Measurements from ENCODE around the gene BANF2. TPM values are rescaled to one million over a fixed set of nuclear protein-coding genes. Genes with fewer than 3 reads are reported as not detected.

Gene BANF2
- total RNA-seq, 2 experiments from 2014 or later: not detected

DNA sequence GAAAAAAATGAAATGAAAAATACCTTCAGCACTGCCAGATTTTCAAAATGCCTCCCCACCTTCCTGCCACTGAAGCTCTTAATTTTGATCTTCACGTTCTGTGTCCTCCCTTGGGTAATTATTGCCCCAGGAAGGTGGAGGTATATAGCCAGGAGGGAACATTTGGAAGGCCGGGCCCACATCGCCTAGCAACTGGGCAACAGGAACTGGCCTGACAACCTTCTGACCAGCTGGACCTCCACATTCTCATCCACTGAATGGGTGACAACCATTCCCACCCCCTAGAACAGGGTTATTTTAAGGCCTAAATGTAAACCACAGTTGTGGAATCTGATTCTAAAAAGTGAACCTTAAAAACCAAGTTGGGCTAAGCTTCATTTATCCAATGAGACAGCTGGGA lies 20.9 kb upstream of the BANF2 start:
- CTCF ChIA-PET: interaction anchor here (0.5 to 1.6 kb wide), 5 partner anchors 35 to 219 kb away, joined by 3 to 6 read pairs (median 3); no protein-coding TSS in a partner anchor
- Mint-ChIP-seq H3K9me3 (no peaks in the 10 kb centered on the region), H3K4me1 (ENCODE audit: low read depth) (peaks cover 15% of the 10 kb centered on the region), H3K36me3 (ENCODE audit: low read depth) (peaks cover 3% of the 10 kb centered on the region), H3K4me3 (no peak overlapping the region), H3K27ac (no peak overlapping the region), H3K27me3 (ENCODE audit: low read depth) (peaks cover 3% of the 10 kb centered on the region)
- intact Hi-C loops (cut with micrococcal nuclease): no loop called here
- DNase-seq: no peak

DNA sequence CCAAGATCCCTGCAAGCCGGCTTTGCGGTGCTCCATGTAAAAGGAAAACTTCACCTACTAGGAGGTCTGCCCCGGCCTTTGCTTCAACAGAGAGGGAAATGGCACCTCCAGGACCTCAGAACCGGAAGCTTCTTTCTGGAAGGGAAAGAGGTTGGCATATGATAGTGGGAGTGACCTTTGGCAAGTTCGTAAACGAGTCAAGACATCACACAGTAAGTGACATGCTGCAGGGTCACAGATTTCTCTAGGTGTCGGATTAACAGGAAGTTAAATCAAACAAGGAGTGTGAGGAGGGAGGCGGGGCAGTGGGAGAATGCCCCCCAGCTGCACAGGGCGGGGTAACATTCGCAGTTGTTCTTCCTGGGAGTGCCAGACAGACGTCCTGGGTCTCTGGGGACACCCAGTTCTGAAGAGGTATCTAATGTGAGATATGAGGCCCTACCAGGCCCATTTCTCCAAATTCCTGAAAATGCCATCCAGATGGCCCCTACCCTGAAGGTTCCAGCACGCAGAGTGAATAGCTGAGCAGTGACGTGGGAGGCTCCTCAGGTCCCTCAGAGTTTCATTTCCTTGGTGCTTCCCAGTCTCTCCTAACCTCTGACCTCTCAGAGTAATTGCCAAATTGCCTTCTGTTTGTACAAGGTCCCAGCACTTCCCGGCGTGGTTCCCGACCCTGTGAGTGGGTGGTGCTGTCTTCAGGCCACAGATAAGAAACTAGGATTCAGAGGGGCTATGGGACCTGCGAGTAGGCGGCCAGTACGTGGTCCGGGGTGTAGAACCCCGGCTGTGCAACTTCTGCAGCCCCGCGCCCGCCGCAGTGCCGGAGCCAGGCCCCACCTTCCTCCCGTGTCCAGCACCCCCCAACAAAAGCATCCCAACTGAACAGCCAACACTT lies 19.6 kb upstream of the BANF2 start:
- peak overlapping the region; percentile 71 for H3K4me3 Mint-ChIP-seq
- no peaks in the 10 kb centered on the region for H3K9me3 Mint-ChIP-seq
- CTCF ChIA-PET: interaction anchor here (0.6 to 1.6 kb wide), 8 partner anchors 14 to 316 kb away, joined by 3 to 5 read pairs (median 3); no protein-coding TSS in a partner anchor
- peaks cover 3% of the 10 kb centered on the region for H3K36me3 Mint-ChIP-seq (ENCODE audit: low read depth)
- DNase-seq: peak; percentile 8
- H3K4me1 Mint-ChIP-seq (ENCODE audit: low read depth): peaks cover 15% of the 10 kb centered on the region
- intact Hi-C loops (cut with micrococcal nuclease): loop anchor here (5.0 to 10.0 kb wide), 4 partner anchors 887 to 1105 kb away; partner anchors contain the start of genes DTD1, KIF16B, SMIM26 and SNRPB2
- H3K27me3 Mint-ChIP-seq (ENCODE audit: low read depth): peaks cover 9% of the 10 kb centered on the region
- no peak overlapping the region for H3K27ac Mint-ChIP-seq

DNA sequence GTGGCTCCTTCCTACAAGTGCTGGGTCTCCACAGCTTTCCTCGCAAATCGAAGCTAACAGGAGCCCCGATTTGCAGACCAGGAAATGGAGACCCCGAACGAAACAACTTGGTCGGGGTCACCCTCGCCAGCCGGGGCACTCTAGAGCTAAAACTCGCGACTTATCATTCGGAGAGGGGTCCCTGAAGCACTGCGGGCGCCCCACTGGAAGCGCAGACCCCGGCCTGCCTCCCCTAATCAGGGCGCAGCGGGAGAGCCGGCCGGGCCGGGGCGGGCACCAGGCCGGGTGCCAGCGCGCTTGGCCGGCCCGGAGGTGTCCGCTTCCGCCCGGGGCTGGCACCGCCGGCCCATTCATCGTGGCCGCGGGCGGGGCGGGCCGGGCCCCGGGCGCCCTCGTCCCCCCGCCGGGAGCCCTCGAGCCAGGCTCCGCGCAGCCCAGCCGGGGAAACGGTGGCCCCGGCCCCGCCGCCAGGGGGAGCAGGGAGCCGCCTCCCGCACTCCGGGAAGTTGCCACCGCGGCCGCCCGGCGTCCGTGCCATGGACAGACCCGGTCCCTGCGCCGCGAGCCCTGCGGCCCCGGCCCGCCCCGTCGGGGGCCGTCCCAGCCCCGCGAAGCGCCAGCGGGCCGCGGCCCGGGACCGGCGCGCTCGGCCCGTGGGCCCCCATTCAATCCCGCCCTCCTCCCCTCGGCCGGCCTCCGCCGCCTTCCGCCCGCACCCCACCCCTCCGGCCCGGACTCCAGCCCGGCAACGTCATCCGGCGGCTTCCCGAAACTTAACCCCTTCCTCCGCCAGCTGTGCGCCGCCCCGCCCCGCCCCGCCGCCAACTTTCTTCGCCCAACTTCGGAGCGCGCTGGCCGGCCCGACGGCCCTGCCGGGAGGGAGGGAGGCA lies 18.7 kb upstream of the BANF2 start:
- CTCF ChIA-PET: interaction anchor here (0.6 to 2.4 kb wide), 12 partner anchors 10 to 315 kb away, joined by 3 to 14 read pairs (median 4); no protein-coding TSS in a partner anchor
- peak overlapping the region; percentile 71 for H3K4me3 Mint-ChIP-seq
- H3K27ac Mint-ChIP-seq: no peak overlapping the region
- peaks cover 10% of the 10 kb centered on the region for H3K27me3 Mint-ChIP-seq (ENCODE audit: low read depth)
- DNase-seq: peak; percentile 75
- H3K36me3 Mint-ChIP-seq (ENCODE audit: low read depth): peaks cover 3% of the 10 kb centered on the region
- peaks cover 15% of the 10 kb centered on the region for H3K4me1 Mint-ChIP-seq (ENCODE audit: low read depth)
- intact Hi-C loops (cut with micrococcal nuclease): loop anchor here (5.0 to 10.0 kb wide), 4 partner anchors 886 to 1106 kb away; partner anchors contain the start of genes DTD1, KIF16B, SMIM26 and SNRPB2
- no peaks in the 10 kb centered on the region for H3K9me3 Mint-ChIP-seq

DNA sequence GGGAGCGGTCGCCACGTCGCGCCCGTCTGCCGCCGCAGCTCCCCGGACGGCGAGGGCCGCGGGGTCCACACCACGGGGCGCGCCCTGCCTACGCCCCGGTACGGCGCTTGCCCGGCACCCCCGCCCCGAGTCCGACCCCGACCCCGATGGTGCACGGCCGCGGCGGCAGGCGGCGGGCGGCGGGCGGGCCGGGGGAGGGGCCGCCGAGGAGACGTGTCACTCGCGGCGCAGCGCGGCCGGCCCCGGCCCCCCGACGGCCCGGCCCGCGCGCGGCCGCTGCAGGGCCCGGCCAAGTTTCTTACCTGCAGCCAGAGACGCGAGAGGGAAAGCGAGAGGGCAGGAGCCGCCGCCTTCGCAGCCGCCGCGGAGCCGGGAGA lies 18.1 kb upstream of the BANF2 start:
- peak overlapping the region; percentile 81 for H3K4me3 Mint-ChIP-seq
- intact Hi-C loops (cut with micrococcal nuclease): loop anchor here (1.0 to 10.0 kb wide), 14 partner anchors 71 to 1107 kb away; partner anchors contain the start of genes BFSP1, DTD1, KAT14 and KIF16B
- CTCF ChIA-PET: interaction anchor here (0.8 to 2.4 kb wide), 23 partner anchors 8 to 607 kb away, joined by 3 to 14 read pairs (median 4); partner anchors contain the start of genes DSTN and ZNF133

DNA sequence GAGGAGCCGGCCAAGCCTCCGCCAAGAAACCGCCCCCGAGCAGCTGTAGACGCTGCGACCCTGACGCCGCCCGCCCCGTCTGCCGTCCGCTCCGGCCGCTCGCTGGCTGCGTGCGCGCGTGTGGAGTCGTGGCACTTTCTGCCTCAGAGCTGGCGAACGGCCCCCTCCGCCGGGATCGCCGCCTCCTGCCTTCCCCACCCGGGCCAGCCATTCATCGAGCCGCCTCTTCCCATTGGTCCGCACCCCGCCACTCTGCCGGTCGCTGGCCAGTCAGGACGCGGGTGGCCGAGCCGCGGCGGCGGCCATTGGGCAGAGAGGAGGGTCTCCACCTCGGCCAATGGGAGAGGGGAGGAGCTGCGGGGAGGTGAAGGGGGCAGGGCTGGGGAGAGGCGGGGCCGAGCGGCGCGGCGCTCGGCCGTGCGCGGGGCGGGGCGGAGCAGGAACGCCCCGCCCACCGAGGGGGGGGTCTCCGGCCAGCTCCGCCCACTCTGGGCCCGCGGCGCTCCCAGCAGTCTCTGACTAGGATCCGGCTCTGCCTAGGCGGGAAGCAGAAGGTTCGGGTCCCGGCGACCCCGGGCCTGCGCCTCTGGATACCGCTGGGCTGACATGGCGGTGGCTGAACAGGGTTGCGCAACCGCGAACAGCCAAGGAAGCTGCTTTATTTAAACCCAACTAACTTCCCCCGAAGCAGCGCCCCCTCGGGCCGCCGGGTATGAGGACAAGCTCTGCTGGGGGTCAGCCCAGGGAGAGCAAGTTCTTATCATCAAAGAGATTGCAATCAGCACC lies 17.5 kb upstream of the BANF2 start, which contains the start of gene RRBP1:
Gene RRBP1, minus strand, starts transcription at position 140 of the 786 bp plus-strand sequence. CDS start 21,735 bp downstream, outside the sequence.
- H3K27me3 Mint-ChIP-seq (ENCODE audit: low read depth): peaks cover 19% of the 10 kb centered on the region
- H3K4me1 Mint-ChIP-seq (ENCODE audit: low read depth): peaks cover 15% of the 10 kb centered on the region
- peak; percentile 97 for DNase-seq
- H3K36me3 Mint-ChIP-seq (ENCODE audit: low read depth): peaks cover 3% of the 10 kb centered on the region
- no peaks in the 10 kb centered on the region for H3K9me3 Mint-ChIP-seq
- intact Hi-C loops (cut with micrococcal nuclease): loop anchor here (1.0 to 10.0 kb wide), 14 partner anchors 72 to 1107 kb away; partner anchors contain the start of genes BFSP1, DTD1, KAT14 and KIF16B
- CTCF ChIA-PET: interaction anchor here (0.7 to 2.4 kb wide), 33 partner anchors 9 to 606 kb away, joined by 3 to 14 read pairs (median 4); partner anchors contain the start of genes BANF2, DSTN and ZNF133
- H3K4me3 Mint-ChIP-seq: peak within 1 kb of the TSS; percentile 81
- H3K27ac Mint-ChIP-seq: peak within 1 kb of the TSS; percentile 47

More for the DNA sequence above, 18.1 kb upstream of the BANF2 start:
- Mint-ChIP-seq H3K36me3 (ENCODE audit: low read depth) (peaks cover 3% of the 10 kb centered on the region), H3K27ac (no peak overlapping the region), H3K4me1 (ENCODE audit: low read depth) (peaks cover 15% of the 10 kb centered on the region), H3K27me3 (ENCODE audit: low read depth) (peaks cover 15% of the 10 kb centered on the region), H3K9me3 (no peaks in the 10 kb centered on the region)
- DNase-seq: no peak

DNA sequence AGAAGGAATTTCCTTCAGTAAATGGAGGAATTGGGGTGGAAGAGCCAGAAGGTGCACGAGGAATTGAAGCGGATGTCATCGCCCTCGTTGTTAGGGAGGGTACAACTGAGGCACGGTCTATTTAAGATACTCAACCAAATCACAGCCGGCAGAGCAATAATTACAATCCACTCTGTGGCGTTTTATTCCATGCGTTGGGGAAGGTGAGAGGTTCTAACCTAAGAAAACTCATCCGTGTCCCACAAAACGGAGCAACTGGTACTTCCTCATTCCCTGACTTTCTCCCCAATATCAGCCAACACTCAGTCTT lies 16.9 kb upstream of the BANF2 start:
- H3K27me3 Mint-ChIP-seq (ENCODE audit: low read depth): peaks cover 24% of the 10 kb centered on the region
- no peak for DNase-seq
- H3K9me3 Mint-ChIP-seq: no peaks in the 10 kb centered on the region
- peak overlapping the region; percentile 81 for H3K4me3 Mint-ChIP-seq
- H3K27ac Mint-ChIP-seq: no peak overlapping the region
- peaks cover 3% of the 10 kb centered on the region for H3K36me3 Mint-ChIP-seq (ENCODE audit: low read depth)
- CTCF ChIA-PET: interaction anchor here (0.7 to 2.4 kb wide), 27 partner anchors 8 to 606 kb away, joined by 3 to 14 read pairs (median 4); partner anchors contain the start of genes BANF2, DSTN and ZNF133
- H3K4me1 Mint-ChIP-seq (ENCODE audit: low read depth): peaks cover 15% of the 10 kb centered on the region
- intact Hi-C loops (cut with micrococcal nuclease): loop anchor here (1.0 to 10.0 kb wide), 14 partner anchors 73 to 1108 kb away; partner anchors contain the start of genes BFSP1, DTD1, KAT14 and KIF16B

DNA sequence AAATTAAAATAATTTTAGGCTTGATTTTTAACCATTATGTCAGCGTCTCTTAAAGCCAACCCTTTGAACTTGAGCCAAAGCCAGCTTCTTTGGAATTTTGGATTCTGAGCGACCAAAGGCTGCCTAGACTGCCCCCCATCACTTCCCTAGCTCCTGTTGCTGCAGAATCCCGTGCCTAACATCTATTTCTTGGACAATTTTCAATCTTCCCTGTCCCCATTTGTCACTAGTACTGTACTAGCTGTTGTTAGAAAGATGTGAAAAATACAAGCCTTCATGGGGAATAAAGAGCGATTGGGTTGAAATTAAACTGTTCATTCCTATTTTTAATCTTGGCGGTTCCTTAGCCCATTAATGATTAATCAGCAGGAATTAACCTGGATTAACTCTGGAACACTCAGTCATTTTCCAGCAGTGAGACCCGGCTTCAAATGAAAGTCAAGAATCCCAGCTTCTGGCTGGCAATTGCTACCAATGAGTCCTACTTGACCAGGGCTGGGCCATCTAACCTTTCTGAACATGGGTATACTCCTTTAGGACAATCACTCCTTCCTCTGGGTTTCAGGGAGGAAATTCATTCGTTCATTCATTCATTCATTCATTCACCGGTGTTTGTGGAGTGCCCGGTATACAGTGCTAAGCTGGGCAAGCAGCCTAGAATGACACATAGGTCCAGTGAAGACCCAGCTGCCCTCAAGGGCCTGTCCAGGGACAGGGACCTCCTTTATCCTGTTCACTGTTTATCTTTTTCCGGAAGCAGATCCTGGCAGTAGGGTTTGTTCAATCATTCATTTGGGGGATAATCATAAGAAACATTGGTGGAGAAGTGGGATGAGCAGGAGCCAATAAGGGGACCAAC lies 16.3 kb upstream of the BANF2 start:
- Mint-ChIP-seq H3K27ac (no peak overlapping the region), H3K27me3 (ENCODE audit: low read depth) (peaks cover 25% of the 10 kb centered on the region), H3K4me3 (peak overlapping the region; percentile 55), H3K4me1 (ENCODE audit: low read depth) (peaks cover 15% of the 10 kb centered on the region), H3K9me3 (no peaks in the 10 kb centered on the region), H3K36me3 (ENCODE audit: low read depth) (peaks cover 3% of the 10 kb centered on the region)
- intact Hi-C loops (cut with micrococcal nuclease): loop anchor here (2.0 to 10.0 kb wide), 5 partner anchors 153 to 1109 kb away; partner anchors contain the start of genes BFSP1, DTD1, KIF16B and SMIM26
- no peak for DNase-seq
- CTCF ChIA-PET: interaction anchor here (0.8 to 2.4 kb wide), 18 partner anchors 11 to 605 kb away, joined by 3 to 14 read pairs (median 4); partner anchors contain the start of genes BANF2, DSTN and ZNF133

DNA sequence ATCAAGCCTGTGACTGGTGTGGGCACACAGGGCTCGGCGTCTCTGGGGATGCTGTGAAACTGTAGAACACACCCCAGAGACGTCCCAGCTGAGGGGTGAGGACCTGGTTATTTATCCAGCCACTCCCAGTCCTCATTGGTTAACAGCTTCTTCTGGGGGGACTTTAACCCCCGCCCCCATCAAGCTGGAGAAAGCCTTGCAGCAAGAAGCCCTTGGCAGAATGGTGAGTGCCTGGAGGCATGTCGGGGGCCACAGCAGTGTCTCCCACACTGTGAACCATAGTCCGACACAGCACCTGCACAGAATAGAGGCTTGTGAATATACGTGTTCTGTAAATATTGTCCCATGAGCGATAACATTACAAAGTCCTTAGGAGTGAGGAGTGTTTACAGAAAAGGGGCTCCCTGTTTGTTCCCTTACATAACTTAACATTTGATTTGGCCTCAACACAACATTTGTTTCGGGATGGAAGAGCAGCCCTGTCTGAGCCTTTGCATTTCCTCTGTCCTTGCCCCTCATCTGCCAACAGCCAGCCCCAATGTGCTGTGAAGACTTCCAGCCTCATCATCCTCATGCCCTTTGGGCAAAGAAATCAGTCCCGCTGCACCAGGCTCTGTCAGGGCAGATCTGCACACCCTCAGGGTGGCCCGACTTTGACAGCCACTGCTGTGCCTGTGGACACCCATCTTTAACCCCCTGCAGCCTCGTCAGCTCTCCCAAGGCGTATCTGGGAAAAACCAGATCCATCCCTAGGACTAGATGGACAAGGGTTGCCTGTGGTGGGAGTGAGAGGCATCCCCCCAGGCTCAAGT lies 15.5 kb upstream of the BANF2 start:
- Mint-ChIP-seq H3K27me3 (ENCODE audit: low read depth) (peaks cover 26% of the 10 kb centered on the region), H3K4me3 (no peak overlapping the region), H3K27ac (no peak overlapping the region), H3K36me3 (ENCODE audit: low read depth) (peaks cover 3% of the 10 kb centered on the region), H3K9me3 (no peaks in the 10 kb centered on the region), H3K4me1 (ENCODE audit: low read depth) (peaks cover 15% of the 10 kb centered on the region)
- intact Hi-C loops (cut with micrococcal nuclease): loop anchor here (5.0 to 10.0 kb wide), 4 partner anchors 883 to 1109 kb away; partner anchors contain the start of genes DTD1, KIF16B, SMIM26 and SNRPB2
- DNase-seq: no peak
- CTCF ChIA-PET: no interaction called here

DNA sequence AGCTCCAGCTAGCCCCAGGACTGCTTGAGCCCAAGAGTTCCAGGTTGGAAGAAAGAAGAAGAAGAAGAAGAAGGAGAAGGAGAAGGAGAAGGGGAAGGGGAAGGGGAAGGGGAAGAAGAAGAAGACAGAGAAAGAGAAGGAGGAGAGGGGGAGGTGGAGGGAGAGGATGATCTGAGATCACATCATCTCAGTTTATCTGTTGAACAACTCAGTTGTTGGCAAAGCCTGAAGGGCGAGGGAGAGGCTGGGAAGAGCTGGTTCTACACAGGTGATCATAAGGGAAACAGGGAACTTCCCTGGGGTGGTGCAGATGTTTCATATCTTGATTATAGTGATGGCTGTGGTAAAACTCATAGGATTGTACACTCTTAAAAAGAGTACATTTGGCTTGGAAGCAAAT lies 14.6 kb upstream of the BANF2 start:
- H3K9me3 Mint-ChIP-seq: no peaks in the 10 kb centered on the region
- peaks cover 9% of the 10 kb centered on the region for H3K4me1 Mint-ChIP-seq (ENCODE audit: low read depth)
- CTCF ChIA-PET: no interaction called here
- peaks cover 29% of the 10 kb centered on the region for H3K27me3 Mint-ChIP-seq (ENCODE audit: low read depth)
- DNase-seq: no peak
- no peak overlapping the region for H3K4me3 Mint-ChIP-seq
- intact Hi-C loops (cut with micrococcal nuclease): loop anchor here (10.0 kb wide), 1 partner anchor 1110 kb away; the partner anchor contains the start of gene KIF16B
- no peak overlapping the region for H3K27ac Mint-ChIP-seq
- no peaks in the 10 kb centered on the region for H3K36me3 Mint-ChIP-seq (ENCODE audit: low read depth)

Measured in activated naive CD4-positive, alpha-beta T cell treated with anti-CD3 and anti-CD28 coated beads for 36 hours (primary cell).